Transverse colon (tissue), 4 donors: ENCODE data around the gene ZNF638. TPM values are rescaled to one million over a fixed set of nuclear protein-coding genes. Genes with fewer than 3 reads are reported as not detected.
A peak's percentile ranks its signal among the peaks of the same experiment; 100 is the strongest.

Experiments used
- DNase-seq: peaks from one replicate; pipeline ENCODE4 v3.0.0-alpha.2; 2019
- H3K27ac ChIP-seq, 4 donors: fragments of 200-600 bp; sonication (generic); 2 replicates each; pipeline ENCODE4 v1.5.1; 2016 to 2018; ENCODE audit warnings: inconsistent platforms in 4 of 4
- H3K27me3 ChIP-seq: fragments of 200-600 bp; sonication (generic); 2 replicates; pipeline ENCODE4 v1.5.1; 2017; ENCODE audit warnings: inconsistent platforms
- H3K36me3 ChIP-seq, 4 donors: fragments of 200-600 bp; sonication (generic); 2 replicates each; pipeline ENCODE4 v1.5.1; 2017 to 2019; ENCODE audit warnings: inconsistent platforms in 4 of 4
- H3K4me1 ChIP-seq, 4 donors: fragments of 200-600 bp; sonication (generic); 2 replicates each; pipeline ENCODE4 v1.5.1; 2017 to 2020; ENCODE audit warnings: inconsistent platforms in 4 of 4
- H3K4me3 ChIP-seq, 4 donors: fragments of 200-600 bp; sonication (generic); 1 replicate in 1 of 4; 2 replicates in 3 of 4; pipeline versions ENCODE4 v1.5.1 to v1.6.1; 2017 to 2019; ENCODE audit warnings: inconsistent platforms in 4 of 4
- H3K9me3 ChIP-seq, 2 donors: fragments of 200-600 bp; sonication (generic); 2 replicates each; pipeline ENCODE4 v1.5.1; 2017 to 2019; ENCODE audit warnings: inconsistent platforms in 2 of 2
- CTCF ChIP-seq, 5 experiments: fragments of 200-600 bp in 3 of 5; fragments of 450-650 bp in 2 of 5; sonication (generic) in 3 of 5; IDR thresholded peaks; 1 replicate in 2 of 5; 2 replicates in 3 of 5; pipeline ENCODE4 v1.5.1; 2016 to 2017; ENCODE audit warnings: antibody characterized with exemption in 5 of 5, inconsistent platforms in 3 of 5, mild to moderate bottlenecking in 2 of 5, moderate library complexity in 1 of 5
- EP300 ChIP-seq: sonication (generic); formaldehyde crosslinking; IDR thresholded peaks from one replicate; pipeline ENCODE4 v1.6.1; 2017; ENCODE audit warnings: antibody characterized with exemption, low read depth
- POLR2A ChIP-seq: fragments of 450-650 bp; IDR thresholded peaks from one replicate; pipeline ENCODE4 v1.6.1; 2016; ENCODE audit warnings: antibody characterized with exemption, mild to moderate bottlenecking, moderate library complexity
- POLR2AphosphoS5 ChIP-seq, 3 donors: sonication (generic); formaldehyde crosslinking; IDR thresholded peaks; one replicate each; pipeline ENCODE4 v1.6.1; 2016; ENCODE audit warnings: antibody characterized with exemption in 3 of 3
- WGBS, 2 donors: methylation state at CpG; one replicate each; pipeline ENCODE4 v1.1.5; 2018; ENCODE audit warnings: low coverage in 1 of 2; 5-methylcytosine and 5-hydroxymethylcytosine counted together
- in situ Hi-C, 4 donors: fragments of 200-750 bp; cut with MboI; loops; one replicate each; pipeline versions ENCODE4 v1.15.0 to v1.15.1; 2017; ENCODE audit warnings: low sequenced_read_pairs in 3 of 4, low pct_ligation_motif_present in 1 of 4, low pct_unique_long_range_greater_than_20kb in 1 of 4
- intact Hi-C: fragments of 100-400 bp; cut with DNase I; formaldehyde crosslinking; loops from one replicate; pipeline ENCODE4 v1.15.1; 2023; ENCODE audit warnings: low total_unique reads
- total RNA-seq, 4 donors: library from RNA; depleted of rRNA; stranded (reverse); fragments of >200 nt; gene quantifications; one replicate each; pipeline ENCODE4 v1.1.0, GENCODE V29; 2016

The ZNF638 gene
- 100 to 1,000 TPM in 3 of 4 donors, 10 to 100 TPM in 1; 99.9 to 181 (median 142) TPM for total RNA-seq

GRCh38 chr2:71331581-71332434 lies at the start of gene ZNF638:
TSS of gene ZNF638 (plus strand) at chr2:71331782. CDS start at chr2:71348955, 17,173 bp downstream.
- peak; percentile 94 for DNase-seq
- no peaks in the 10 kb centered on the region for H3K27me3 ChIP-seq
- intact Hi-C loops (no loop called here), in situ Hi-C loops (no loop called here)
- H3K9me3 ChIP-seq: no peaks in the 10 kb centered on the region
- no peak for TF ChIP-seq EP300
- TF ChIP-seq CTCF (IDR thresholded peaks at IDR 0.05): peak; percentile 57 to 77 (median 74)
- peak; percentile 94 for TF ChIP-seq POLR2A
- peak; percentile 45 to 96 (median 94) for TF ChIP-seq POLR2AphosphoS5 (IDR thresholded peaks at IDR 0.05)
- H3K4me3 ChIP-seq: peak within 1 kb of the TSS; percentile 57 to 88 (median 77)
- H3K27ac ChIP-seq: peak within 1 kb of the TSS; percentile 87 to 95 (median 91)
- H3K4me1 ChIP-seq: peaks cover 3 to 41% (median 26%) of the 10 kb centered on the region in 4 donors
- WGBS, 2 donors: 0% methylated on average over 2 to 59 of the region's 82 CpGs
- peaks cover 0 to 5% (median 0%) of the 10 kb centered on the region in 4 donors for H3K36me3 ChIP-seq

GRCh38 chr2:71281950-71282349 lies 49.6 kb upstream of the ZNF638 start:
- no peaks in the 10 kb centered on the region for H3K9me3 ChIP-seq
- no peaks in the 10 kb centered on the region for H3K36me3 ChIP-seq
- WGBS, 2 donors: 86 to 87% methylated on average over 4 of the region's 4 CpGs
- peaks cover 4 to 10% (median 8%) of the 10 kb centered on the region in 4 donors for H3K4me1 ChIP-seq
- H3K27me3 ChIP-seq: peaks cover 51% of the 10 kb centered on the region
- no peak for TF ChIP-seq EP300
- no peak for TF ChIP-seq POLR2AphosphoS5 (IDR thresholded peaks at IDR 0.05)
- in situ Hi-C loops (no loop called here), intact Hi-C loops (no loop called here)
- no peak overlapping the region for H3K4me3 ChIP-seq
- H3K27ac ChIP-seq: no peak overlapping the region
- no peak for DNase-seq

GRCh38 chr2:71282493-71282892 lies 49.1 kb upstream of the ZNF638 start:
- Histone ChIP-seq H3K27ac (no peak overlapping the region), H3K9me3 (no peaks in the 10 kb centered on the region), H3K4me3 (no peak overlapping the region), H3K36me3 (no peaks in the 10 kb centered on the region), H3K4me1 (peaks cover 2 to 4% (median 3%) of the 10 kb centered on the region in 4 donors), H3K27me3 (peaks cover 46% of the 10 kb centered on the region)
- DNase-seq: no peak
- intact Hi-C loops: no loop called here
- peak in 1 of 5 experiments; percentile 16 for TF ChIP-seq CTCF (IDR thresholded peaks at IDR 0.05)
- TF ChIP-seq POLR2A: no peak
- in situ Hi-C loops: no loop called here

- TF ChIP-seq POLR2A: no peak
- 88 to 89% methylated on average over 5 of the region's 5 CpGs for WGBS, 2 donors
- in situ Hi-C loops: no loop called here
- Histone ChIP-seq H3K36me3 (no peaks in the 10 kb centered on the region), H3K9me3 (no peaks in the 10 kb centered on the region), H3K27me3 (peaks cover 40% of the 10 kb centered on the region), H3K4me1 (no peaks in the 10 kb centered on the region), H3K27ac (no peak overlapping the region), H3K4me3 (no peak overlapping the region)
- no peak for DNase-seq
- intact Hi-C loops: no loop called here
Measured at GRCh38 chr2:71283131-71283530, 48.5 kb upstream of the ZNF638 start.

- no peaks in the 10 kb centered on the region for H3K36me3 ChIP-seq
- no peaks in the 10 kb centered on the region for H3K9me3 ChIP-seq
- WGBS, 2 donors: 88 to 93% methylated on average over 2 of the region's 2 CpGs
- in situ Hi-C loops: no loop called here
- no peaks in the 10 kb centered on the region for H3K4me1 ChIP-seq
- no peak overlapping the region for H3K27ac ChIP-seq
- H3K4me3 ChIP-seq: no peak overlapping the region
- TF ChIP-seq POLR2AphosphoS5 (IDR thresholded peaks at IDR 0.05) (no peak), POLR2A (no peak), CTCF (IDR thresholded peaks at IDR 0.05) (no peak), EP300 (no peak)
- peaks cover 14% of the 10 kb centered on the region for H3K27me3 ChIP-seq
- no peak for DNase-seq
- intact Hi-C loops: no loop called here
Measured at GRCh38 chr2:71285706-71286105, 45.9 kb upstream of the ZNF638 start.
